Peyer's patch (tissue), 4 donors: Measurements from ENCODE around the gene DPYD.

Experiments used
- POLR2A ChIP-seq, 2 donors: fragments of 450-650 bp; IDR thresholded peaks; one replicate each; pipeline ENCODE4 v1.5.1; 2017; ENCODE audit warnings: antibody characterized with exemption in 2 of 2, mild to moderate bottlenecking in 2 of 2, moderate library complexity in 2 of 2
- TF ChIP-seq, protein P1 (sequence below), 6 experiments: fragments of 450-650 bp in 4 of 6; fragments of 200-600 bp in 2 of 6; sonication (generic) in 1 of 6; IDR thresholded peaks; one replicate each; pipeline ENCODE4 v1.5.1; 2017 to 2019; ENCODE audit warnings: antibody characterized with exemption in 6 of 6, mild to moderate bottlenecking in 3 of 6, moderate library complexity in 1 of 6

DNA sequence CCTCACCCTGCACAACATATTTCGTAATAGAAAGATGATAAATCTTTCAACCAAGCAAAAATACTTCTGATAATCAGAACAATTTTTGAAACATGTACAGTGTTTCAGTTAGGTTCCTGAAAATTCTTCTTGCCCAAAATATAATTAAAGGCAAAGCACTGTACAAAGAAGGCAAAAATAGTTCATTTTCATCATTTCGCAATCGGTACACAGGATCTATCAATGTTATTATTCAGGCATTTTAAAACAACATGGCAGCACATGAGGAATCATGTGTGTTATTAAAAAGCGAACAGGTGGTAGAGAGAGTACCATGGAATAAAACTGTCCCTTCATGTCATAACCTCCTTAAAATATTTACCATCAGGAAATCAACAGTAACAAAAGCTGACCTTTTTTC lies 356.9 kb downstream of the DPYD start:
- no peak for TF ChIP-seq POLR2A (IDR thresholded peaks at IDR 0.05)
- TF ChIP-seq, protein P1, sequence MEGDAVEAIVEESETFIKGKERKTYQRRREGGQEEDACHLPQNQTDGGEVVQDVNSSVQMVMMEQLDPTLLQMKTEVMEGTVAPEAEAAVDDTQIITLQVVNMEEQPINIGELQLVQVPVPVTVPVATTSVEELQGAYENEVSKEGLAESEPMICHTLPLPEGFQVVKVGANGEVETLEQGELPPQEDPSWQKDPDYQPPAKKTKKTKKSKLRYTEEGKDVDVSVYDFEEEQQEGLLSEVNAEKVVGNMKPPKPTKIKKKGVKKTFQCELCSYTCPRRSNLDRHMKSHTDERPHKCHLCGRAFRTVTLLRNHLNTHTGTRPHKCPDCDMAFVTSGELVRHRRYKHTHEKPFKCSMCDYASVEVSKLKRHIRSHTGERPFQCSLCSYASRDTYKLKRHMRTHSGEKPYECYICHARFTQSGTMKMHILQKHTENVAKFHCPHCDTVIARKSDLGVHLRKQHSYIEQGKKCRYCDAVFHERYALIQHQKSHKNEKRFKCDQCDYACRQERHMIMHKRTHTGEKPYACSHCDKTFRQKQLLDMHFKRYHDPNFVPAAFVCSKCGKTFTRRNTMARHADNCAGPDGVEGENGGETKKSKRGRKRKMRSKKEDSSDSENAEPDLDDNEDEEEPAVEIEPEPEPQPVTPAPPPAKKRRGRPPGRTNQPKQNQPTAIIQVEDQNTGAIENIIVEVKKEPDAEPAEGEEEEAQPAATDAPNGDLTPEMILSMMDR (IDR thresholded peaks at IDR 0.05): no peak
